Measurements from ENCODE around the gene ENOX1. TPM values are rescaled to one million over a fixed set of nuclear protein-coding genes. Genes with fewer than 3 reads are reported as not detected.
A peak's percentile ranks its signal among the peaks of the same experiment; 100 is the strongest.

The ENOX1 gene
- total RNA-seq, 1 experiment from 2014 or later, result 0.95 TPM

- no TSS peak for BruUV-seq (replicated peaks)
- Histone ChIP-seq H3K27me3 (ENCODE audit: low read length) (no peaks in the 10 kb centered on the region), H4K20me1 (ENCODE audit: low read length) (no peaks in the 10 kb centered on the region), H3K79me2 (ENCODE audit: low read length) (no peaks in the 10 kb centered on the region), H3K9me2 (replicated peaks; ENCODE audit: low read length) (no peaks in the 10 kb centered on the region), H3F3A (ENCODE audit: low read length, unreplicated experiment) (no peaks in the 10 kb centered on the region), H3K36me3 (ENCODE audit: low read depth, low read length) (no peaks in the 10 kb centered on the region), H3K4me1 (ENCODE audit: insufficient read depth, low read length) (no peaks in the 10 kb centered on the region), H2AFZ (ENCODE audit: low read length) (no peak overlapping the region), H3K9me3 (ENCODE audit: low read length) (no peaks in the 10 kb centered on the region), H3K9ac (ENCODE audit: low read length) (no peak overlapping the region), H3K4me2 (ENCODE audit: low read length) (no peak overlapping the region), H3K4me3 (ENCODE audit: low read length) (no peak overlapping the region), H3K27ac (ENCODE audit: low read length) (no peak overlapping the region)
- ChIA-PET POLR2A (ENCODE audit: unreplicated experiment) (interaction anchor here (0.7 kb wide), 1 partner anchor 236 kb away, joined by 12 read pairs; no protein-coding TSS in a partner anchor), CTCF (no interaction called here)
- TF ChIP-seq EZH2 (IDR thresholded peaks at IDR 0.05; ENCODE audit: low read length, unreplicated experiment) (no peak), CTCF (conservative IDR thresholded peaks at IDR 0.05; ENCODE audit: low read depth, low read length) (no peak), EZH2phosphoT487 (IDR thresholded peaks at IDR 0.05; ENCODE audit: borderline replicate concordance, low read length) (no peak)
- intact Hi-C loops (cut with micrococcal nuclease), result no loop called here
- DNase-seq (peak; percentile 8), ATAC-seq (no peak)
Observed at GRCh38 chr13:43822969-43823368, 36.2 kb upstream of the ENOX1 start.

GRCh38 chr13:43816401-43816889 lies 29.7 kb upstream of the ENOX1 start:
- Histone ChIP-seq H3K9me3 (ENCODE audit: low read length) (no peaks in the 10 kb centered on the region), H3K36me3 (ENCODE audit: low read depth, low read length) (no peaks in the 10 kb centered on the region), H3K4me1 (ENCODE audit: insufficient read depth, low read length) (no peaks in the 10 kb centered on the region), H4K20me1 (ENCODE audit: low read length) (no peaks in the 10 kb centered on the region), H3F3A (ENCODE audit: low read length, unreplicated experiment) (no peaks in the 10 kb centered on the region), H3K4me2 (ENCODE audit: low read length) (no peak overlapping the region), H2AFZ (ENCODE audit: low read length) (no peak overlapping the region), H3K79me2 (ENCODE audit: low read length) (no peaks in the 10 kb centered on the region), H3K27me3 (ENCODE audit: low read length) (no peaks in the 10 kb centered on the region), H3K9ac (ENCODE audit: low read length) (no peak overlapping the region), H3K4me3 (ENCODE audit: low read length) (no peak overlapping the region), H3K27ac (ENCODE audit: low read length) (no peak overlapping the region), H3K9me2 (replicated peaks; ENCODE audit: low read length) (no peaks in the 10 kb centered on the region)
- DNase-seq, result no peak
- ATAC-seq, result no peak
- no TSS peak for BruUV-seq (replicated peaks)
- ChIA-PET CTCF (no interaction called here), POLR2A (ENCODE audit: unreplicated experiment) (no interaction called here)
- TF ChIP-seq EZH2phosphoT487 (IDR thresholded peaks at IDR 0.05; ENCODE audit: borderline replicate concordance, low read length) (no peak), CTCF (conservative IDR thresholded peaks at IDR 0.05; ENCODE audit: low read depth, low read length) (no peak), EZH2 (IDR thresholded peaks at IDR 0.05; ENCODE audit: low read length, unreplicated experiment) (no peak)
- intact Hi-C loops (cut with micrococcal nuclease), result no loop called here

GRCh38 chr13:43815204-43815603 lies 28.4 kb upstream of the ENOX1 start:
- ChIA-PET POLR2A (ENCODE audit: unreplicated experiment) (no interaction called here), CTCF (no interaction called here)
- DNase-seq, result no peak
- no peak overlapping the region for H3K4me2 ChIP-seq (ENCODE audit: low read length)
- H3K27ac ChIP-seq (ENCODE audit: low read length), result no peak overlapping the region
- no peaks in the 10 kb centered on the region for H3K9me3 ChIP-seq (ENCODE audit: low read length)
- H3K4me3 ChIP-seq (ENCODE audit: low read length), result no peak overlapping the region
- H3K79me2 ChIP-seq (ENCODE audit: low read length), result no peaks in the 10 kb centered on the region
- no TSS peak for BruUV-seq (replicated peaks)
- H3K9me2 ChIP-seq (replicated peaks; ENCODE audit: low read length), result no peaks in the 10 kb centered on the region
- ATAC-seq, result no peak
- H2AFZ ChIP-seq (ENCODE audit: low read length), result no peak overlapping the region
- H3K36me3 ChIP-seq (ENCODE audit: low read depth, low read length), result no peaks in the 10 kb centered on the region
- no peaks in the 10 kb centered on the region for H3K4me1 ChIP-seq (ENCODE audit: insufficient read depth, low read length)
- intact Hi-C loops (cut with micrococcal nuclease), result no loop called here
- no peaks in the 10 kb centered on the region for H3F3A ChIP-seq (ENCODE audit: low read length, unreplicated experiment)
- no peaks in the 10 kb centered on the region for H3K27me3 ChIP-seq (ENCODE audit: low read length)
- TF ChIP-seq EZH2phosphoT487 (IDR thresholded peaks at IDR 0.05; ENCODE audit: borderline replicate concordance, low read length) (no peak), EZH2 (IDR thresholded peaks at IDR 0.05; ENCODE audit: low read length, unreplicated experiment) (no peak), CTCF (conservative IDR thresholded peaks at IDR 0.05; ENCODE audit: low read depth, low read length) (no peak)
- H3K9ac ChIP-seq (ENCODE audit: low read length), result no peak overlapping the region
- H4K20me1 ChIP-seq (ENCODE audit: low read length), result no peaks in the 10 kb centered on the region
